Peyer's patch (tissue), 4 donors: ENCODE results near the gene HBEGF.

Experiments used
- POLR2A ChIP-seq, 2 donors: fragments of 450-650 bp; IDR thresholded peaks; one replicate each; pipeline ENCODE4 v1.5.1; 2017; ENCODE audit warnings: antibody characterized with exemption in 2 of 2, mild to moderate bottlenecking in 2 of 2, moderate library complexity in 2 of 2
- TF ChIP-seq, protein P1 (sequence below), 6 experiments: fragments of 450-650 bp in 4 of 6; fragments of 200-600 bp in 2 of 6; sonication (generic) in 1 of 6; IDR thresholded peaks; one replicate each; pipeline ENCODE4 v1.5.1; 2017 to 2019; ENCODE audit warnings: antibody characterized with exemption in 6 of 6, mild to moderate bottlenecking in 3 of 6, moderate library complexity in 1 of 6

- no peak for TF ChIP-seq POLR2A (IDR thresholded peaks at IDR 0.05)
- TF ChIP-seq, protein P1, sequence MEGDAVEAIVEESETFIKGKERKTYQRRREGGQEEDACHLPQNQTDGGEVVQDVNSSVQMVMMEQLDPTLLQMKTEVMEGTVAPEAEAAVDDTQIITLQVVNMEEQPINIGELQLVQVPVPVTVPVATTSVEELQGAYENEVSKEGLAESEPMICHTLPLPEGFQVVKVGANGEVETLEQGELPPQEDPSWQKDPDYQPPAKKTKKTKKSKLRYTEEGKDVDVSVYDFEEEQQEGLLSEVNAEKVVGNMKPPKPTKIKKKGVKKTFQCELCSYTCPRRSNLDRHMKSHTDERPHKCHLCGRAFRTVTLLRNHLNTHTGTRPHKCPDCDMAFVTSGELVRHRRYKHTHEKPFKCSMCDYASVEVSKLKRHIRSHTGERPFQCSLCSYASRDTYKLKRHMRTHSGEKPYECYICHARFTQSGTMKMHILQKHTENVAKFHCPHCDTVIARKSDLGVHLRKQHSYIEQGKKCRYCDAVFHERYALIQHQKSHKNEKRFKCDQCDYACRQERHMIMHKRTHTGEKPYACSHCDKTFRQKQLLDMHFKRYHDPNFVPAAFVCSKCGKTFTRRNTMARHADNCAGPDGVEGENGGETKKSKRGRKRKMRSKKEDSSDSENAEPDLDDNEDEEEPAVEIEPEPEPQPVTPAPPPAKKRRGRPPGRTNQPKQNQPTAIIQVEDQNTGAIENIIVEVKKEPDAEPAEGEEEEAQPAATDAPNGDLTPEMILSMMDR (IDR thresholded peaks at IDR 0.05) = peak in 3 of 6 experiments; percentile 5 to 15 (median 10)
These were observed 12.4 kb upstream of the HBEGF start for GRCh38 chr5:140358738-140359310.
